Activated CD4-positive, alpha-beta T cell treated with anti-CD3 and anti-CD28 coated beads, Interleukin-2, amount 50 U/mL, for 48 hours (primary cell): ENCODE data around the gene HACL1.
"Not testable (repeated sequence)": the region's sequence is repeated elsewhere in the genome, so short reads cannot be mapped to it uniquely, and the experiment has no call there.

Experiments used
- DNase-seq, 2 experiments: peaks; one replicate each; pipeline ENCODE4 v3.0.0-alpha.2; 2020

Gene HACL1

GRCh38 chr3:15578289-15578867, 23.0 kb downstream of the HACL1 start:
- no peak for DNase-seq

- no peak for DNase-seq
These were observed 24.9 kb downstream of the HACL1 start for GRCh38 chr3:15576475-15576874.

- no peak for DNase-seq
These were observed 25.9 kb downstream of the HACL1 start for GRCh38 chr3:15575446-15575845.

- DNase-seq: no peak
These were observed 29.2 kb downstream of the HACL1 start for GRCh38 chr3:15572138-15572537.

- DNase-seq: no peak
These were observed 38.2 kb downstream of the HACL1 start for GRCh38 chr3:15563190-15563589.

GRCh38 chr3:15562560-15562959, 38.8 kb downstream of the HACL1 start:
- no peak for DNase-seq

- no peak for DNase-seq
These were observed 42.8 kb downstream of the HACL1 start for GRCh38 chr3:15558581-15558980.

GRCh38 chr3:15557511-15557946, 43.8 kb downstream of the HACL1 start:
- DNase-seq: peak; percentile 34 to 59

GRCh38 chr3:15556512-15556911, 44.9 kb downstream of the HACL1 start:
- DNase-seq: no peak

- no peak for DNase-seq
These were observed 47.6 kb downstream of the HACL1 start for GRCh38 chr3:15553749-15554148.

- no peak for DNase-seq
These were observed 49.5 kb downstream of the HACL1 start for GRCh38 chr3:15551902-15552301.

GRCh38 chr3:15549846-15550245, 51.5 kb downstream of the HACL1 start:
- no peak for DNase-seq

GRCh38 chr3:15542614-15543013, 58.8 kb downstream of the HACL1 start:
- DNase-seq: no peak

GRCh38 chr3:15541371-15541770, 60.0 kb downstream of the HACL1 start:
- no peak for DNase-seq

GRCh38 chr3:15539066-15539465, 62.3 kb downstream of the HACL1 start:
- no peak for DNase-seq

GRCh38 chr3:15538345-15538744, 63.0 kb downstream of the HACL1 start:
- DNase-seq: no peak

GRCh38 chr3:15536856-15537255, 64.5 kb downstream of the HACL1 start:
- no peak for DNase-seq

- DNase-seq: peak; percentile 47 to 59
These were observed 65.6 kb downstream of the HACL1 start for GRCh38 chr3:15535732-15536131.

GRCh38 chr3:15532614-15533013, 68.8 kb downstream of the HACL1 start:
- DNase-seq: not testable (repeated sequence)

GRCh38 chr3:15531346-15531745, 70.0 kb downstream of the HACL1 start:
- DNase-seq: no peak

GRCh38 chr3:15528854-15529537, 72.4 kb downstream of the HACL1 start:
- no peak for DNase-seq

GRCh38 chr3:15527031-15527459, 74.3 kb downstream of the HACL1 start:
- no peak for DNase-seq

- DNase-seq: no peak
These were observed 75.6 kb downstream of the HACL1 start for GRCh38 chr3:15525790-15526189.

GRCh38 chr3:15523660-15524417, 77.5 kb downstream of the HACL1 start:
- no peak for DNase-seq
